B cell (primary cell): ENCODE data around the gene CAPN10. TPM values are rescaled to one million over a fixed set of nuclear protein-coding genes. Genes with fewer than 3 reads are reported as not detected.

ENCODE experiments used
- ATAC-seq: fragments of 200-7000 bp; cut with Tn5 transposase; one replicate; pipeline ENCODE4 v1.10.0; 2021; ENCODE audit warnings: low read depth, mild to moderate bottlenecking, moderate number of reproducible peaks, moderate library complexity
- CTCF ChIA-PET: fragments of 350-600 bp; sonication (Branson Sonifier 250); formaldehyde crosslinking; loops from one replicate; lab custom pipeline; 2021; ENCODE audit warnings: antibody characterized with exemption, inconsistent platforms; lab: Charles Lee
- POLR2A ChIA-PET: fragments of 350-600 bp; sonication (Branson Sonifier 250); formaldehyde crosslinking; loops from one replicate; lab custom pipeline; 2021; ENCODE audit warnings: antibody characterized with exemption; lab: Charles Lee
- DNase-seq: peaks from one replicate; pipeline ENCODE4 v3.0.0; 2013
- H2AFZ ChIP-seq: 2 replicates; pipeline ENCODE4 v1.6.1; 2012; ENCODE audit warnings: mild to moderate bottlenecking, low read depth, low read length; ENCODE audit not compliant: insufficient read depth, poor library complexity, severe bottlenecking
- H3K27ac ChIP-seq, 2 donors: 1 replicate in 1 of 2; 2 replicates in 1 of 2; pipeline ENCODE4 v1.5.1; 2012 to 2013; ENCODE audit warnings: low read length in 2 of 2, mild to moderate bottlenecking in 2 of 2, moderate library complexity in 1 of 2
- H3K27me3 ChIP-seq, 4 experiments: fragments of 200-600 bp in 1 of 4; sonication (generic) in 1 of 4; replicated peaks in 1 of 4; 1 replicate in 2 of 4; 2 replicates in 2 of 4; pipeline versions ENCODE4 v1.6.1 to v1.7.0; 2013 to 2016; ENCODE audit warnings: low read length in 3 of 4, mild to moderate bottlenecking in 2 of 4, mixed read lengths in 1 of 4, moderate library complexity in 1 of 4; ENCODE audit not compliant: insufficient read depth in 4 of 4, control insufficient read depth in 3 of 4; ENCODE audit errors: control extremely low read depth in 1 of 4
- H3K36me3 ChIP-seq, 2 experiments: replicated peaks in 1 of 2; 1 replicate in 1 of 2; 2 replicates in 1 of 2; pipeline versions ENCODE4 v1.6.1 to v1.7.1; 2013; ENCODE audit warnings: low read length in 1 of 2; ENCODE audit not compliant: insufficient read depth in 2 of 2, control insufficient read depth in 1 of 2; ENCODE audit errors: control extremely low read depth in 1 of 2, extremely low read depth in 1 of 2
- H3K4me1 ChIP-seq, 2 donors: fragments of 200-600 bp in 1 of 2; sonication (generic) in 1 of 2; 1 replicate in 1 of 2; 2 replicates in 1 of 2; pipeline versions ENCODE4 v1.5.1 to v1.6.1; 2013 to 2017; ENCODE audit warnings: low read length in 2 of 2; ENCODE audit not compliant: control insufficient read depth in 2 of 2, insufficient read depth in 2 of 2
- H3K4me2 ChIP-seq: replicated peaks from 2 replicates; pipeline ENCODE3; 2012; ENCODE audit warnings: mild to moderate bottlenecking, low read depth, low read length; ENCODE audit not compliant: poor library complexity, severe bottlenecking
- H3K4me3 ChIP-seq, 5 experiments: fragments of 200-600 bp in 1 of 5; sonication (generic) in 1 of 5; 1 replicate in 3 of 5; 2 replicates in 2 of 5; pipeline versions ENCODE4 v1.5.1 to v1.7.0; 2011 to 2016; ENCODE audit warnings: low read length in 4 of 5, mild to moderate bottlenecking in 4 of 5, low read depth in 2 of 5, control low read depth in 1 of 5, moderate library complexity in 1 of 5; ENCODE audit not compliant: insufficient read depth in 1 of 5; ENCODE audit errors: control extremely low read depth in 1 of 5, extremely low read depth in 1 of 5
- H3K79me2 ChIP-seq: fragments of 200-600 bp; sonication (generic); one replicate; pipeline ENCODE4 v1.6.0; 2016; ENCODE audit warnings: low read length; ENCODE audit not compliant: control insufficient read depth, insufficient read depth
- H3K9ac ChIP-seq: fragments of 200-600 bp; sonication (generic); 2 replicates; pipeline ENCODE4 v1.6.1; 2017; ENCODE audit warnings: mild to moderate bottlenecking, low read length, moderate library complexity
- H3K9me3 ChIP-seq, 3 donors: one replicate each; pipeline versions ENCODE4 v1.6.1 to v1.7.1; 2013; ENCODE audit warnings: low read length in 2 of 3; ENCODE audit not compliant: control insufficient read depth in 2 of 3, insufficient read depth in 1 of 3; ENCODE audit errors: control extremely low read depth in 1 of 3
- H4K20me1 ChIP-seq: 2 replicates; pipeline ENCODE4 v1.6.0; 2012; ENCODE audit warnings: mild to moderate bottlenecking, low read length; ENCODE audit not compliant: insufficient read depth, control insufficient read depth, poor library complexity, severe bottlenecking
- H3K27ac Mint-ChIP-seq: one replicate; pipeline ENCODE4 v1.8.0; 2021; ENCODE audit warnings: mixed read lengths
- H3K27me3 Mint-ChIP-seq: one replicate; pipeline ENCODE4 v1.8.0; 2021; ENCODE audit warnings: mixed read lengths
- H3K4me1 Mint-ChIP-seq: one replicate; pipeline ENCODE4 v1.8.0; 2021; ENCODE audit warnings: mixed read lengths
- H3K4me3 Mint-ChIP-seq: one replicate; pipeline ENCODE4 v1.8.0; 2021; ENCODE audit warnings: mixed read lengths
- H3K9me3 Mint-ChIP-seq: one replicate; pipeline ENCODE4 v1.8.0; 2022; ENCODE audit warnings: mixed read lengths; ENCODE audit not compliant: insufficient read depth
- CTCF ChIP-seq: fragments of 200-600 bp; IDR thresholded peaks from one replicate; pipeline ENCODE4 v1.8.0; 2022; ENCODE audit warnings: antibody characterized with exemption, mild to moderate bottlenecking
- EZH2 ChIP-seq: IDR thresholded peaks from 2 replicates; pipeline ENCODE4 v1.6.1; 2012; ENCODE audit warnings: borderline replicate concordance, low read depth, mild to moderate bottlenecking, moderate library complexity, low read length; ENCODE audit not compliant: insufficient read depth, poor library complexity, severe bottlenecking
- WGBS: methylation state at CpG from one replicate; pipeline ENCODE4 v1.1.5; 2013; ENCODE audit warnings: missing lambda C conversion rate; ENCODE audit not compliant: insufficient coverage; 5-methylcytosine and 5-hydroxymethylcytosine counted together
- intact Hi-C: fragments of 100-400 bp; cut with micrococcal nuclease; formaldehyde crosslinking; loops from one replicate; pipeline ENCODE4 v1.10.0; 2022
- polyA plus RNA-seq: library from polyadenylated mRNA; depleted of rRNA; stranded (reverse); fragments of >200 nt; gene quantifications from 2 replicates; pipeline ENCODE4 v1.2.3, GENCODE V29; 2012
- total RNA-seq, 2 donors: library from RNA; stranded (reverse); fragments of 120-200 nt in 1 of 2; gene quantifications; 1 replicate in 1 of 2; 2 replicates in 1 of 2; pipeline versions ENCODE4 v1.2.3 to v1.2.4, GENCODE V29; 2013 to 2022

Gene CAPN10
- total and polyA plus RNA-seq, 2 donors (not counting 1 experiment from before 2014, with no cell fraction given), result 73.4 to 92.1 TPM

- no peak overlapping the region for H3K4me2 ChIP-seq
- peaks cover 42% of the 10 kb centered on the region for H3K79me2 ChIP-seq
- H2AFZ ChIP-seq, result no peak overlapping the region
- H3K9ac ChIP-seq, result no peak overlapping the region
- CTCF ChIA-PET, result no interaction called here
- intact Hi-C loops, result no loop called here
- no peak overlapping the region for H3K4me3 ChIP-seq
- H3K9me3 ChIP-seq, result no peaks in the 10 kb centered on the region
- Mint-ChIP-seq H3K4me1 (no peaks in the 10 kb centered on the region), H3K4me3 (no peak overlapping the region), H3K27ac (no peak overlapping the region), H3K9me3 (no peaks in the 10 kb centered on the region), H3K27me3 (no peaks in the 10 kb centered on the region)
- 84% methylated on average over 18 of the region's 18 CpGs for WGBS
- DNase-seq (no peak), ATAC-seq (no peak)
- no peak for TF ChIP-seq CTCF
- TF ChIP-seq EZH2, result no peak
- H3K27ac ChIP-seq, result no peak overlapping the region
- H3K36me3 ChIP-seq, result peaks cover 0 to 44% of the 10 kb centered on the region in 2 experiments
- no peaks in the 10 kb centered on the region for H3K27me3 ChIP-seq
- H4K20me1 ChIP-seq, result peaks cover 59% of the 10 kb centered on the region
- POLR2A ChIA-PET, result no interaction called here
- no peaks in the 10 kb centered on the region for H3K4me1 ChIP-seq
Observed at GRCh38 chr2:240595381-240596079, 9.0 kb downstream of the CAPN10 start.

- H3K9ac ChIP-seq, result no peak overlapping the region
- no peaks in the 10 kb centered on the region for H3K4me1 Mint-ChIP-seq
- intact Hi-C loops, result no loop called here
- H3K4me2 ChIP-seq, result no peak overlapping the region
- no peaks in the 10 kb centered on the region for H3K9me3 ChIP-seq
- H3K36me3 ChIP-seq, result peaks cover 0 to 41% of the 10 kb centered on the region in 2 experiments
- no peak for TF ChIP-seq CTCF
- no peak for TF ChIP-seq EZH2
- DNase-seq (no peak), ATAC-seq (no peak)
- no peak overlapping the region for H2AFZ ChIP-seq
- H3K9me3 Mint-ChIP-seq, result no peaks in the 10 kb centered on the region
- over 99% methylated on average over 17 of the region's 17 CpGs for WGBS
- CTCF ChIA-PET, result no interaction called here
- no peak overlapping the region for H3K27ac ChIP-seq
- H3K27ac Mint-ChIP-seq, result no peak overlapping the region
- POLR2A ChIA-PET, result no interaction called here
- H3K79me2 ChIP-seq, result peaks cover 37% of the 10 kb centered on the region
- no peak overlapping the region for H3K4me3 ChIP-seq
- no peaks in the 10 kb centered on the region for H3K4me1 ChIP-seq
- H4K20me1 ChIP-seq, result peaks cover 53% of the 10 kb centered on the region
- H3K4me3 Mint-ChIP-seq, result no peak overlapping the region
- no peaks in the 10 kb centered on the region for H3K27me3 Mint-ChIP-seq
- no peaks in the 10 kb centered on the region for H3K27me3 ChIP-seq
Observed at GRCh38 chr2:240596080-240596460, 9.5 kb downstream of the CAPN10 start.
